PC-9 (cell line): Measurements from ENCODE around the gene ATG2B.

ENCODE experiments used
- CTCF ChIP-seq: fragments of 200-600 bp; sonication (generic); conservative IDR thresholded peaks from 2 replicates; pipeline ENCODE4 v1.6.1; 2017; ENCODE audit warnings: mixed run types, antibody characterized with exemption, mild to moderate bottlenecking, moderate library complexity
- EZH2 ChIP-seq: fragments of 200-600 bp; sonication (generic); IDR thresholded peaks from 2 replicates; pipeline ENCODE4 v1.8.0; 2017; ENCODE audit warnings: antibody characterized with exemption, low read depth

GRCh38 chr14:96394047-96394815 is 31.1 kb upstream of the ATG2B start:
- TF ChIP-seq CTCF (no peak), EZH2 (no peak)
